Hepatocyte (in vitro differentiated cells): ENCODE data around the gene ALG1L2.

ENCODE experiments used
- EZH2 ChIP-seq: fragments of 200-600 bp; sonication (generic); IDR thresholded peaks from 2 replicates; pipeline ENCODE4 v1.6.1; 2016; ENCODE audit warnings: antibody characterized with exemption, mild to moderate bottlenecking, borderline replicate concordance
- EZH2phosphoT487 ChIP-seq: fragments of 200-600 bp; sonication (generic); IDR thresholded peaks from one replicate; pipeline ENCODE4 v1.6.1; 2018; ENCODE audit warnings: antibody characterized with exemption, mild to moderate bottlenecking, low read depth, moderate library complexity; ENCODE audit not compliant: unreplicated experiment, severe bottlenecking
- TF ChIP-seq, protein P1 (sequence below): fragments of 200-600 bp; sonication (generic); IDR thresholded peaks from 2 replicates; pipeline ENCODE4 v1.5.1; 2016; ENCODE audit warnings: antibody characterized with exemption, mild to moderate bottlenecking; ENCODE audit not compliant: poor library complexity

DNA sequence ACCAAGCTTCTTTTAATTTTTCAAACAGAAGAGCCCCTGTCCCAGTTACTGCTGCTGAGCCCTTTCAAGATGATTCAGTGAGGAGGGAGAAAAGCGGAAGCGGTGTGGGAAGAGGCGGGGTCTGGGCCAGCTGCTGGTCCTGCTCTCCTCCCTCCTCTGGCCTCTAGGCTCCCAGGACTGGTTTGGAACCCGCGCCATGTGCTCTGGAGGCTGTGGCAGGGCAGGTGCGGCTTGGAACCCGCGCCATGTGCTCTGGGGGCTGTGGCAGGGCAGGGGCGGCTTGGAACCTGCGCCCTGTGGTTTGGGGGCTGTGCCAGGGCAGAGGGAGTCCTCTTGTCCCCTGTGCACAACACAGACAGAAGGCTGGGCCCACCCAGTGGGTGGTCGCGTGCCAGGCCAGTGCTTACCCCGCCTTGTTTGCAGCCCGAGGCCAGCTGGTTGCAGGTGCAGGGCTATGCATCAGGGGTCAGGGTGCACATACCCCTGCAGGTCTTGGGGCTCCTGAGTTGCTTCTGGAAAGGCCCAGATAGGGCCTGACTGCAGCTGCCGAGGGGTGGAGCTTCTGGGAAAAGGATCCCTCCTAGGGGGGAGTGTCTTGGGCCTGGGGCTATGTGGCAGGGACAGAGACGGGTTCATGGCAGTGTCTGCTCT is 12.2 kb downstream of the ALG1L2 start:
- TF ChIP-seq, protein P1, sequence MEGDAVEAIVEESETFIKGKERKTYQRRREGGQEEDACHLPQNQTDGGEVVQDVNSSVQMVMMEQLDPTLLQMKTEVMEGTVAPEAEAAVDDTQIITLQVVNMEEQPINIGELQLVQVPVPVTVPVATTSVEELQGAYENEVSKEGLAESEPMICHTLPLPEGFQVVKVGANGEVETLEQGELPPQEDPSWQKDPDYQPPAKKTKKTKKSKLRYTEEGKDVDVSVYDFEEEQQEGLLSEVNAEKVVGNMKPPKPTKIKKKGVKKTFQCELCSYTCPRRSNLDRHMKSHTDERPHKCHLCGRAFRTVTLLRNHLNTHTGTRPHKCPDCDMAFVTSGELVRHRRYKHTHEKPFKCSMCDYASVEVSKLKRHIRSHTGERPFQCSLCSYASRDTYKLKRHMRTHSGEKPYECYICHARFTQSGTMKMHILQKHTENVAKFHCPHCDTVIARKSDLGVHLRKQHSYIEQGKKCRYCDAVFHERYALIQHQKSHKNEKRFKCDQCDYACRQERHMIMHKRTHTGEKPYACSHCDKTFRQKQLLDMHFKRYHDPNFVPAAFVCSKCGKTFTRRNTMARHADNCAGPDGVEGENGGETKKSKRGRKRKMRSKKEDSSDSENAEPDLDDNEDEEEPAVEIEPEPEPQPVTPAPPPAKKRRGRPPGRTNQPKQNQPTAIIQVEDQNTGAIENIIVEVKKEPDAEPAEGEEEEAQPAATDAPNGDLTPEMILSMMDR: no peak
- TF ChIP-seq EZH2 (no peak), EZH2phosphoT487 (no peak)
